SK-N-SH (cell line): ENCODE measurements around the gene FXYD5. TPM values are rescaled to one million over a fixed set of nuclear protein-coding genes. Genes with fewer than 3 reads are reported as not detected.

Experiments
- ELF1 ChIP-seq: IDR thresholded peaks from 2 replicates; pipeline ENCODE4 v1.4.0; 2012
- EP300 ChIP-seq, 2 experiments: IDR thresholded peaks; 2 replicates each; pipeline versions ENCODE4 v1.4.0 to v1.6.1; 2012; ENCODE audit warnings: borderline replicate concordance in 1 of 2, low read depth in 1 of 2, low read length in 1 of 2
- FOSL2 ChIP-seq: IDR thresholded peaks from 2 replicates; pipeline ENCODE4 v1.4.0; 2012; ENCODE audit warnings: low read depth, mild to moderate bottlenecking, moderate library complexity, borderline replicate concordance
- FOXM1 ChIP-seq: IDR thresholded peaks from 2 replicates; pipeline ENCODE4 v1.4.0; 2012; ENCODE audit warnings: low read depth, mild to moderate bottlenecking
- GATA2 ChIP-seq: sonication (generic); formaldehyde crosslinking; IDR thresholded peaks from 2 replicates; pipeline ENCODE4 v1.5.0; 2020; ENCODE audit warnings: mild to moderate bottlenecking, missing genetic modification reagents
- MEF2A ChIP-seq: IDR thresholded peaks from 2 replicates; pipeline ENCODE4 v1.4.0; 2012; ENCODE audit warnings: low read depth, borderline replicate concordance
- NFIC ChIP-seq: IDR thresholded peaks from 2 replicates; pipeline ENCODE4 v1.4.0; 2012; ENCODE audit warnings: borderline replicate concordance
- NRF1 ChIP-seq: IDR thresholded peaks from 2 replicates; pipeline ENCODE4 v1.6.1; 2012; ENCODE audit warnings: low read depth, mild to moderate bottlenecking, low read length
- POLR2AphosphoS5 ChIP-seq: IDR thresholded peaks from 2 replicates; pipeline ENCODE4 v1.6.1; 2012; ENCODE audit warnings: low read depth, low read length
- RCOR1 ChIP-seq: fragments of 150-350 bp; IDR thresholded peaks from 2 replicates; pipeline ENCODE4 v1.6.1; 2017; ENCODE audit warnings: antibody characterized with exemption, low read length
- RXRA ChIP-seq: IDR thresholded peaks from 2 replicates; pipeline ENCODE4 v1.4.0; 2012; ENCODE audit warnings: low read depth, mild to moderate bottlenecking, borderline replicate concordance
- SMC3 ChIP-seq: IDR thresholded peaks from 2 replicates; pipeline ENCODE4 v1.6.1; 2012; ENCODE audit warnings: low read depth, low read length, improper control_type of control experiment
- TAF1 ChIP-seq: IDR thresholded peaks from 2 replicates; pipeline ENCODE4 v1.6.1; 2012; ENCODE audit warnings: low read depth, mild to moderate bottlenecking, low read length, moderate library complexity, borderline replicate concordance
- TEAD4 ChIP-seq: IDR thresholded peaks from 2 replicates; pipeline ENCODE4 v1.4.0; 2012; ENCODE audit warnings: mild to moderate bottlenecking, borderline replicate concordance; ENCODE audit not compliant: insufficient read depth
- polyA plus RNA-seq, 3 experiments: library from polyadenylated mRNA; depleted of rRNA; stranded (reverse); fragments of >200 nt; gene quantifications; 2 replicates each; pipeline ENCODE4 v1.2.3, GENCODE V29; 2012
- TF ChIP-seq, protein P1 (sequence below): IDR thresholded peaks from 2 replicates; pipeline ENCODE4; 2012
- TF ChIP-seq, protein P2 (sequence below): IDR thresholded peaks from 2 replicates; pipeline ENCODE4 v1.4.0; 2012; ENCODE audit warnings: low read depth, borderline replicate concordance
- TF ChIP-seq, protein P3 (sequence below): IDR thresholded peaks from 2 replicates; pipeline ENCODE4 v1.6.1; 2012; ENCODE audit warnings: mild to moderate bottlenecking, low read depth, low read length, moderate library complexity
- TF ChIP-seq, protein P4 (sequence below): fragments of 200-600 bp; sonication (generic); IDR thresholded peaks from 2 replicates; pipeline ENCODE4 v1.6.1; 2017; ENCODE audit warnings: antibody characterized with exemption, mild to moderate bottlenecking, moderate library complexity
- TF ChIP-seq, protein P5 (sequence below): IDR thresholded peaks from 2 replicates; pipeline ENCODE4 v1.4.0; 2012; ENCODE audit warnings: low read depth, borderline replicate concordance

Gene FXYD5
- polyA plus RNA-seq, 1 of the 3 experiments (the other 2 are of a cell fraction), result 195 TPM

DNA sequence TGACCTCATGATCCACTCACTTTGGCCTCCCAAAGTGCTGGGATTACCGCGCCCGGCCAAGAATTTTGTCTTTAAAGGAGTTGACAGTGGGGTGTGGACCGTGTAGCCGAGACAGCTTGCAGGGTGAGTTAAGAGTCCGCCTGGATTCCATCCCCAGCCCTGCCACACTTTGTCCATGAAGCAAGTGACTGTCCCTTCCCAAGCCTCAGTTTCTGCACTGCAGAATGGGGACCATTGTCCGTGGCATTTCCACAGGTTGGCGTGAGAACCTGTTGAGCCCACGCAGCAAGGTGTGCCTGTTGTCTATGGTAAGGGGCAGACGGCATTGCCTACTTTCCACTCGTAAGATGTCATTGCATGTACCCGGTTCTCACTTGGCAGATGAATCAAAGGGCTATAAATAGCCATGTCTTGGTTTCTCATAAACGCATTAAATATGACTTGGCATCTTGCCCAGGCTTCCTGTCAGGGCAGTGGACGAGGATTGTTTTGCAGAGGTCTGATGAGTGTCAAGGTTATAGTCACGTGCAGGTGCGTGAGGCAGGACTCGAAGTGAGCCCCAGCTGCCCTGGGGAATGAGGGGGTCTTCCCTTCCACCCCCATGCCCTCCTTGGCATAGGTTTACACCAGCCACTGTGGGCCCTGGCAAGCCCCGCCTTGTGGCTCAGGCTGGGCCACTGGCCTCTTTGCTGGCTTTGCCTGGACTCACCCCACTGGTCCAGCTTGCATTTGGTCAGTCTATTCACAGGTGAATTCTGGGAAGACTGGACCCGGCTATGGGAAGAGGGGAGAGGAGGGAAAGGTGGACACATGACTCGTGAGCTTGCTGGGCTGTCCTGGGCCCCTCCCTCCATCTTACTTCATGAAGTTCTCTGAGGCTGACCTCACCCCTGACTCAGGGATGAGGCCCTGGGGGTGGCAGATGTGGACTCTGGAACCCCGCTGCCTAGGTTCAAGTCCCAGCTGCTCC is 59.4 kb downstream of the FXYD5 start (continued):
- TF ChIP-seq RCOR1, result peak; percentile 45; the same call in 1 of the 2 replicates
- TF ChIP-seq NFIC, result peak; percentile 95
- TF ChIP-seq, protein P1, sequence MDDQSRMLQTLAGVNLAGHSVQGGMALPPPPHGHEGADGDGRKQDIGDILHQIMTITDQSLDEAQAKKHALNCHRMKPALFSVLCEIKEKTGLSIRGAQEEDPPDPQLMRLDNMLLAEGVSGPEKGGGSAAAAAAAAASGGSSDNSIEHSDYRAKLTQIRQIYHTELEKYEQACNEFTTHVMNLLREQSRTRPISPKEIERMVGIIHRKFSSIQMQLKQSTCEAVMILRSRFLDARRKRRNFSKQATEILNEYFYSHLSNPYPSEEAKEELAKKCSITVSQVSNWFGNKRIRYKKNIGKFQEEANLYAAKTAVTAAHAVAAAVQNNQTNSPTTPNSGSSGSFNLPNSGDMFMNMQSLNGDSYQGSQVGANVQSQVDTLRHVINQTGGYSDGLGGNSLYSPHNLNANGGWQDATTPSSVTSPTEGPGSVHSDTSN, result peak; percentile 79
- TF ChIP-seq RXRA, result no peak
- TF ChIP-seq TEAD4, result no peak
- TF ChIP-seq, protein P2, sequence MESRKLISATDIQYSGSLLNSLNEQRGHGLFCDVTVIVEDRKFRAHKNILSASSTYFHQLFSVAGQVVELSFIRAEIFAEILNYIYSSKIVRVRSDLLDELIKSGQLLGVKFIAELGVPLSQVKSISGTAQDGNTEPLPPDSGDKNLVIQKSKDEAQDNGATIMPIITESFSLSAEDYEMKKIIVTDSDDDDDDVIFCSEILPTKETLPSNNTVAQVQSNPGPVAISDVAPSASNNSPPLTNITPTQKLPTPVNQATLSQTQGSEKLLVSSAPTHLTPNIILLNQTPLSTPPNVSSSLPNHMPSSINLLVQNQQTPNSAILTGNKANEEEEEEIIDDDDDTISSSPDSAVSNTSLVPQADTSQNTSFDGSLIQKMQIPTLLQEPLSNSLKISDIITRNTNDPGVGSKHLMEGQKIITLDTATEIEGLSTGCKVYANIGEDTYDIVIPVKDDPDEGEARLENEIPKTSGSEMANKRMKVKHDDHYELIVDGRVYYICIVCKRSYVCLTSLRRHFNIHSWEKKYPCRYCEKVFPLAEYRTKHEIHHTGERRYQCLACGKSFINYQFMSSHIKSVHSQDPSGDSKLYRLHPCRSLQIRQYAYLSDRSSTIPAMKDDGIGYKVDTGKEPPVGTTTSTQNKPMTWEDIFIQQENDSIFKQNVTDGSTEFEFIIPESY, result no peak
- no peak for TF ChIP-seq ELF1
- TF ChIP-seq GATA2 (CRISPR knock-in tag), result no peak
- TF ChIP-seq POLR2AphosphoS5, result no peak
- TF ChIP-seq FOSL2, result peak; percentile 9; the same call in 1 of the 2 replicates
- TF ChIP-seq, protein P3, sequence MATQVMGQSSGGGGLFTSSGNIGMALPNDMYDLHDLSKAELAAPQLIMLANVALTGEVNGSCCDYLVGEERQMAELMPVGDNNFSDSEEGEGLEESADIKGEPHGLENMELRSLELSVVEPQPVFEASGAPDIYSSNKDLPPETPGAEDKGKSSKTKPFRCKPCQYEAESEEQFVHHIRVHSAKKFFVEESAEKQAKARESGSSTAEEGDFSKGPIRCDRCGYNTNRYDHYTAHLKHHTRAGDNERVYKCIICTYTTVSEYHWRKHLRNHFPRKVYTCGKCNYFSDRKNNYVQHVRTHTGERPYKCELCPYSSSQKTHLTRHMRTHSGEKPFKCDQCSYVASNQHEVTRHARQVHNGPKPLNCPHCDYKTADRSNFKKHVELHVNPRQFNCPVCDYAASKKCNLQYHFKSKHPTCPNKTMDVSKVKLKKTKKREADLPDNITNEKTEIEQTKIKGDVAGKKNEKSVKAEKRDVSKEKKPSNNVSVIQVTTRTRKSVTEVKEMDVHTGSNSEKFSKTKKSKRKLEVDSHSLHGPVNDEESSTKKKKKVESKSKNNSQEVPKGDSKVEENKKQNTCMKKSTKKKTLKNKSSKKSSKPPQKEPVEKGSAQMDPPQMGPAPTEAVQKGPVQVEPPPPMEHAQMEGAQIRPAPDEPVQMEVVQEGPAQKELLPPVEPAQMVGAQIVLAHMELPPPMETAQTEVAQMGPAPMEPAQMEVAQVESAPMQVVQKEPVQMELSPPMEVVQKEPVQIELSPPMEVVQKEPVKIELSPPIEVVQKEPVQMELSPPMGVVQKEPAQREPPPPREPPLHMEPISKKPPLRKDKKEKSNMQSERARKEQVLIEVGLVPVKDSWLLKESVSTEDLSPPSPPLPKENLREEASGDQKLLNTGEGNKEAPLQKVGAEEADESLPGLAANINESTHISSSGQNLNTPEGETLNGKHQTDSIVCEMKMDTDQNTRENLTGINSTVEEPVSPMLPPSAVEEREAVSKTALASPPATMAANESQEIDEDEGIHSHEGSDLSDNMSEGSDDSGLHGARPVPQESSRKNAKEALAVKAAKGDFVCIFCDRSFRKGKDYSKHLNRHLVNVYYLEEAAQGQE, result no peak
- TF ChIP-seq NRF1, result no peak
- TF ChIP-seq FOXM1, result no peak
- TF ChIP-seq, protein P4, sequence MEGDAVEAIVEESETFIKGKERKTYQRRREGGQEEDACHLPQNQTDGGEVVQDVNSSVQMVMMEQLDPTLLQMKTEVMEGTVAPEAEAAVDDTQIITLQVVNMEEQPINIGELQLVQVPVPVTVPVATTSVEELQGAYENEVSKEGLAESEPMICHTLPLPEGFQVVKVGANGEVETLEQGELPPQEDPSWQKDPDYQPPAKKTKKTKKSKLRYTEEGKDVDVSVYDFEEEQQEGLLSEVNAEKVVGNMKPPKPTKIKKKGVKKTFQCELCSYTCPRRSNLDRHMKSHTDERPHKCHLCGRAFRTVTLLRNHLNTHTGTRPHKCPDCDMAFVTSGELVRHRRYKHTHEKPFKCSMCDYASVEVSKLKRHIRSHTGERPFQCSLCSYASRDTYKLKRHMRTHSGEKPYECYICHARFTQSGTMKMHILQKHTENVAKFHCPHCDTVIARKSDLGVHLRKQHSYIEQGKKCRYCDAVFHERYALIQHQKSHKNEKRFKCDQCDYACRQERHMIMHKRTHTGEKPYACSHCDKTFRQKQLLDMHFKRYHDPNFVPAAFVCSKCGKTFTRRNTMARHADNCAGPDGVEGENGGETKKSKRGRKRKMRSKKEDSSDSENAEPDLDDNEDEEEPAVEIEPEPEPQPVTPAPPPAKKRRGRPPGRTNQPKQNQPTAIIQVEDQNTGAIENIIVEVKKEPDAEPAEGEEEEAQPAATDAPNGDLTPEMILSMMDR, result no peak
- TF ChIP-seq, protein P5, sequence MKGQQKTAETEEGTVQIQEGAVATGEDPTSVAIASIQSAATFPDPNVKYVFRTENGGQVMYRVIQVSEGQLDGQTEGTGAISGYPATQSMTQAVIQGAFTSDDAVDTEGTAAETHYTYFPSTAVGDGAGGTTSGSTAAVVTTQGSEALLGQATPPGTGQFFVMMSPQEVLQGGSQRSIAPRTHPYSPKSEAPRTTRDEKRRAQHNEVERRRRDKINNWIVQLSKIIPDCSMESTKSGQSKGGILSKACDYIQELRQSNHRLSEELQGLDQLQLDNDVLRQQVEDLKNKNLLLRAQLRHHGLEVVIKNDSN, result peak; percentile 74; the same call in 1 of the 2 replicates
- no peak for TF ChIP-seq SMC3
- peak in 1 of 2 experiments; percentile 13; a peak in 1 of 4 replicates for TF ChIP-seq EP300 (IDR thresholded peaks at IDR 0.05; ENCODE audit: borderline replicate concordance in 1 of 2, low read depth in 1 of 2, low read length in 1 of 2)
- peak; percentile 95 for TF ChIP-seq MEF2A
- TF ChIP-seq TAF1, result no peak
